NCI-H146 treated with DMSO at 0.1 percent for 48 hours (cell line): ENCODE results near the gene ERC2.

Source experiments
- DNase-seq: peaks from one replicate; lab custom pipeline; 2025; ENCODE audit not compliant: unreplicated experiment; lab: John Stamatoyannopoulos, UW

The ERC2 gene

GRCh38 chr3:55770077-55770476, 698.2 kb downstream of the ERC2 start:
- DNase-seq = no peak

DNA sequence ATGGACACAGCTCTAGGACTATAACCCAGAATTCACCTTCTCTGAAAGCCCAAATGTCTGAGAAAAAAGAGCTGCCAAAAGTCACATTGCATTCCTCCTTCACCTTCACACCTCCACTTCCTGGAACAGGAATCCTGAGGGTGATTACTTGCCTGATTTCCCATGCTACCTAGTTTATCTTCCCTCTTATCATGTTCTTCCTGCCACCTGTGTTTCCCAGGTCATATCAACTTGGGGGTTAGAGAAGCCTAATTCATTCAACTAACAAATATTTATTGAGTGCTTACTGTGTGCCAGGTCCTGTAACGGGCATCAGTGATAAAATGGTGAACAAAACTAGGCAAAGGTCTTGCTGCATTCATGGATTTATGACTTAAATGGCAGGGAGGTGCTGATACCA, 701.5 kb downstream of the ERC2 start:
- DNase-seq = no peak

DNA sequence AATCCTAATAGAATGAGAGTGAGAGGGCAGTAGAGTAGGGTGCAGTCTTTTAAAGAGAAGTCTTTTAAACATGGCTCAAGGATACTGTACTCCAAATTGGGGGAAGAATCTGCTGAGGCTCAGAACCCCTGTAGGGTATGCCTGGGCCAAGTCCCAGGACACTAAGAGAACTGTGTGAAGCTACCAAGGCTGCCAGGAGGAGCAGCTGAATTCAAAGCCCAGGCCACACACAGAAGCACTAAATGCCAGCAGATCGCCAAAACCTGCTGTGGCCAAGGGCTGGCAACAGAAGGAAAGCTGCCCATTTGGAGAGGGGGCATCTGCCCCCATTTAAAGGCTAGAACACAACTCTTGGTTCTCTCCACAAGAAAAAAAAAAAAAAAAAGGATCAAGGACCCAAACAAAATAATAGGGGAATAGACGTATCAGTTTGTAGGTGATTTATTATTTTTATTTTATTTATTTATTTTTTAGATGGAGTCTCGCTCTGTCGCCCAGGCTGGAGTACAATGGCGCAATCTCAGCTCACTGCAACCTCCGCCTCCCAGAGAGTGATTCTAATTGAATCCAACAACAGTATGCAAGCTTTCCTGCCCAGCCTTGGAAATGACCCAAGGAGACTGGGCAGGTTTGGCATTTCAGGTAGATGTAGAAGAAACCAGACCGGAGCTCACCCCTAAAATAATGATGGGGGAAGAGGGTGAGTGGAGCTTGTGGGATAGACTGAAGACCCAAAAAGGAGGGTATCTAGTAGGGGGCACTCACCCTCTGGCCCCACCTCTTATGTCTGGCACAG, 702.2 kb downstream of the ERC2 start:
- no peak for DNase-seq

GRCh38 chr3:55765398-55765797, 702.9 kb downstream of the ERC2 start:
- DNase-seq = no peak

GRCh38 chr3:55756976-55757375, 711.3 kb downstream of the ERC2 start:
- no peak for DNase-seq

DNA sequence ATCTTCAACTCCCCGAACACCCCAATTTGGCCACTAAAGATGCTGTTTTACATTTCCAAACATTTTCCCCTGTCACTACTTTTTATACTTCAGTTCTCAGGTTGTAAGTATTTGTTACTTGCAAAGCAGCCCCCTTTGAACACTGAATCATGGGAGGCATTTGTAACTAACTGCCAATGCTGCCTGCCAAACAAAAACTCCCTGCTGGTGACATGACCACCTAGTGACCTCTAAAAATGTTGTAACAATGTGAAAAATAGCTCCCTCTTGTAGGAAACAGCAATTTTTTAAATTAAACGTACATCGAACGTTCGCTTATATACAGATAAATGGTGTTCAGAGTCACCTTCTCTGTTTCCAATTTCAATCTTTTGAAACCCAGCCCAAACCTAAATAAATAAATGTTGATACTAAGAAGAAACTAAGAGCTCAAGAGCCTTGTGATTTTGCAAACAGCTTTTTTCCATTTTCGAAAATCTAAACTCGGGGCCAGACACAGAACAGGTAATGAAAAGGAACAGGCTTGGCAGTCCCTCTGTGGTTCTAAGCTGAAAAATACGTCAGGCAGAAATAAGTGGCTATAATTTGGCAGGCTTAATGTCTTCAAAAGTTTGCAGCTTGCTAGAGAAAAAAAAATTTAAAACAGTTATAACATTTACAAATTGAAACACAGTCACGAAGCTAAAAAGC, 712.6 kb downstream of the ERC2 start:
- DNase-seq = no peak

DNA sequence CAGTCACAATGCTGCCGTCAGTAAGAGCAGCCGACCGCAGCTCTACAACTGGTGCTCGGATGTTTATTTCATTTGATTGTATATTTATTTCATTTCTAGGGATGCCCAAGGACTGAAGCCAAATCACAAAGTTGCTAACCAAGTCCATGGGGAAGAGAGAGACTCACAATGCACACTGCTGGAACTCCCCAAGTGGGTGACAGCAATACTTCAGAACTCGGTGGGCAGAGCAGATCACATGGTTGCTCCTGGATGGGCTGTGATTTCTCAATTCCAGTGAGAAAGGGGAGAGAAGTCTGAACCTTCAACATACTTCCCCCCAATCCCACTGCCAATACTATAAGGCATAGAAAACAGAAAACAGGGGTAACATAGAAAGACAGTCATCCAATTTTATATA, 715.4 kb downstream of the ERC2 start:
- DNase-seq = no peak

GRCh38 chr3:55751730-55752129, 716.5 kb downstream of the ERC2 start:
- no peak for DNase-seq

- DNase-seq = no peak
These were observed 717.7 kb downstream of the ERC2 start for GRCh38 chr3:55750525-55750924.

DNA sequence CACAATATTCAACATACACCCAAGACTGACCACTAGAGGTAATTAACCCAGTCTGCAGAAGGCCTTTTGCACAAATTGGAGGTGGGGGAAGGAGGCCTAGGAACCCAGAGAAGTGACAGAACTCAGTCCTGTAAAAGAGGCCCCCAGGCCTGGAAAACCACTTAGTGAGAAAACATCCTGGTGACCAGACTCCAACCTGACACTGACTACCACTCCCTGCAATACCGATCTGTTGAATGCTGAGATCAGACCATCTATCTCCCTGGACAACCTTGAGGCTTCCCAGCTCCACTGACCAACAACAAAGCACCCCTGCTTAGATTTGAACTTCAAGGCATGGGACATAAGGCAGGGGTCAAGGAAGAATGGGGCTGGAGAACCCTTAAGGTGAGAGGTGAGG, 719.2 kb downstream of the ERC2 start:
- no peak for DNase-seq

- no peak for DNase-seq
These were observed 721.4 kb downstream of the ERC2 start for GRCh38 chr3:55746808-55747413.

- no peak for DNase-seq
These were observed 725.5 kb downstream of the ERC2 start for GRCh38 chr3:55742832-55743136.

DNA sequence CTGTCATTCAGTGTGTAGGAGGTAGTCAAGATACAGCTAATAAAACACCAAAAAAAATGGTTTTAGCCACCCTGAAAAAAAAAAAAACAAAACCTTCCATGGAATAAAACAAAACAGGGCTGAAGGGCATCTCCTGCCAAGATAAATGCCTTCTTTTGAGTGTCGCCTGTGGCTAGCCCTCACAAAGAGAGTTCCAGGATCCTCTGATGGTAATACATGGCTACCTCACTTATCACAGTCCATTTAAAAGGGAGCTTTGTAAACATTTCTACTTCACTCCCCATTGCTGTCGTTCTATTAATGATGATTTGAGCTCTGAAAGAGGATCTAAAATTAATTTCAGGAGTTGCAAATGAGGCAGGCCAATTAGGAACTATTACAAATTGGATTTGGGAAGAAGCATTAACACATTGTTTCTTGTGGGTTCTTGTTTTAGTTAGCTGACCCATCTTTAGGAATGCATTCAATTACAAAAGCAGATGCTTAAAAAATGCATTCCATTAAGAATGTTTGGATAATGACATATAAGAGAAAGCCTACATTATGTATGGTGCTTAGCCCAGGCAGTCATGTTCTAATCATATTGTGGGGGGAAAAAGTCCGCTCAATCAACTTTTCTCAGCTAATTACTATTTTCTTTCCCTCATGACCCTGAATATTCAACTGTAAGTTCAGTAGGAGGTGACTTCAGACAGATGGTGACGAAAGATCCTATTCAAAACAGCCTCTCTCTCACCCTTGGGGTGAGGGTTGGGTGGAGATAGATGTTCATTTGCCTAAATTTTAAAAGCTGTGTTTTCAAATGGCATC, 726.0 kb downstream of the ERC2 start:
- DNase-seq = peak; percentile 60

DNA sequence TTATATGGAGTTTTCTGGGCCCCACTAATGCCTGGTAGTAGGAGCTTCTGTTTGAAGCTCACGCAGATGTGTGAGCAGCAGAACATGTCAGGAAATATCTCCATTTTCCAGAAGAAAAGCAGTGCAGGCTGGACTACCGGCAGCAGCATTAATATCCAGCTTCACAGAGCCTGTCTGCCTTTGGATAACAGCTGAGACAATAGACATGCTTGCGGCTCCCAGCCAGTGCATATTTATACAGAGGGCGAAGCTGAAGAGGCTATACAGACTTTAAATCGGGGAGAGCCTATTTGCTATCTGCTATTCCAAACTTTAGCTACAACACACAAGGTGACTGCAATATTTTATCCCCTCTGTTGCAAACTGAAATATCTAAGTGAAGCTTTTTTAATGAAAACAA, 731.1 kb downstream of the ERC2 start:
- no peak for DNase-seq

DNA sequence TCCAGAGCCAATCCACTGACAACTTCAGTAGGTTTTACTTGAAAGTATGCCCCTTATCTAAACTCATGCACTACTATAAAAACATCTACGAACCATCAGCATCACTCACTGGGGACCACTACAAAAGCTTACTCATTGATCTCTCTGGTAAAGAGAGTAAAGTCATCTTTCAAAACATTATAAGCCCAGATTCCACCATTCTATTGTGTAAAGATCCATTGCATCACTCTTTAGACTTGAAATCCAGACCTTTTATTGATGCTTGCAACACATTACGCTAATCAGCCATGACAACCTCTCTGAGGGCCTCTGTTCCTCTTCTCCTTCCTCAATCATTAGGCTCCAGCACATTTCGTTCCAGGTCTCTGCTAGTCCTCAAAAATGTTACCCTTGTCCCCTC, 732.3 kb downstream of the ERC2 start:
- DNase-seq = no peak

GRCh38 chr3:55731741-55732140, 736.5 kb downstream of the ERC2 start:
- DNase-seq = no peak

DNA sequence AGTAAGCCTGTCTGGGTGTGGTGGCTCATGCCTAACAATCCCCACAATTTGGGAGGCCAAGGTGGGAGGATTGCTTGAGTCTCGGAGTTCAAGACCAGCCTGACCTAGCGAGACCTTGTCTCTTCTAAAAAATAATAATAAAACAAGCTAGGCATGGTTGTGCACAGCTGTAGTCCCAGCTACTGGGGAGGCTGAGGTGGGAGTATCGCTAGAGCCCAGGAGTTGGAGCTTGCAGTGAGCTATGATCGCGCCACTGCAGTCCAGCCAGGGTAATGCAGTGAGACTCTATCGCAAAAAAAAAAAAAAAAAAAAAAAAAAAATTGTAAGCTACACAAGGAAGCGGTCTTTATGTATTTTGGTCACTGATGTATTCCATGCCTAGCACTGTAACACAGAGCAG, 738.7 kb downstream of the ERC2 start:
- DNase-seq = no peak

- no peak for DNase-seq
These were observed 739.7 kb downstream of the ERC2 start for GRCh38 chr3:55728461-55729100.

GRCh38 chr3:55726501-55726775, 741.8 kb downstream of the ERC2 start:
- DNase-seq = no peak

GRCh38 chr3:55725681-55726500, 742.4 kb downstream of the ERC2 start:
- DNase-seq = no peak

GRCh38 chr3:55724821-55725220, 743.4 kb downstream of the ERC2 start:
- no peak for DNase-seq
